HS-27A (cell line): ENCODE measurements around the gene CADM2.

Experiments used
- DNase-seq: peaks from one replicate; pipeline ENCODE4 v3.0.0-alpha.2; 2012; ENCODE audit warnings: low read depth, missing footprints

CADM2 gene

DNA sequence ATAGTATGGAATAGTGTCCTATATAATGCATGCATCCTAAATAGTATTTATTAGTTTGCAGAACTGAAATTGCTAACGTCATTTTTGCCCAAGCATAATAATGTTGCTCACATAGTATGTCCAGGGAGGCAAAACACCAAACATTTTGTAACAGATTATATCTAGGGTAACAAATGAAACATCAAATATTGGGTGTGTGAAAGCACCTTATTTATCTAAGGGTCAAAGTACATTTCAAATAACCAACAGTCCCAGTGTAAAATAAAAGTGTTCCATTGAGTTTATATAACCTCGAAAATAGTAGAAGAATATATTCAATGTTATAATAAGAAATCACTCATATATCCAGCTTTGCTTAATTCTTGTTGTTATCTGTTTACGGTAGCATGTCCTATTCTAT is 363.1 kb downstream of the CADM2 start:
- no peak for DNase-seq

DNA sequence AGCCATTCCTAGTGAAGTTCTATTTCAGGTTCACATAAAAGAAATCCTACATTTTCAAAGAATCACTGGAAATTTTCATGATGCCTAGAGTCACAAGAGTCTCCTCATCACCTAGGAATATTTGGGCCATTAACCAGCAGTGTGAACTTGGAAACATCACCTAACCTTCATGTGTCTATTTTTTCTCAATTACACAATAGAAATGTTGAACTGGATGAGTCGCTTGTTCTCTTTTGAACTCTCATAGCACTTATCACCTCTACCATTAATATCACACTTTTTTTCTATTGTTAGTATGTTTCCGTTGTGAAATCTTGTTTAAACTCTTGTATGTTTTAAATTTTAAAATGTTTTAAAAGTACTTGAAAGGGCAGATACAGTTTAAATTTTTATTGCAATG is 371.3 kb downstream of the CADM2 start:
- DNase-seq, result no peak

DNA sequence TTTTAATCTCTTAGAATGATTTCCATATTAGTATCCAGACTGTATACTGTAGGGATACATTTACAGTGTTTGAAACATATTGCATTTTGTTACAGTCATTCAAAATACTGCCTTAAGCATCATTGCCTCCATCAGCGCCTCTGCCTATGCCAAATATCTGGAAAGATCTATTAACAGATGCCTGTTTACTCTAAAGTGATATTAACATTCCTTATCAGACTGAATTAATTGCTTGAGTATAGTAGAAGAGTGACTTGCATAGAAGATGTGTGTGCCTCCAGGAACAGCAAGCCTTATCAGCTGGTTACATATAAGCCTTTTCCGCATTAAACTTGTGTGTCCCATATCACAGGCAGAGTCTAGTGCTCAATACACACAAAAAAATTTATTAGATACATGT is 379.1 kb downstream of the CADM2 start:
- no peak for DNase-seq

DNA sequence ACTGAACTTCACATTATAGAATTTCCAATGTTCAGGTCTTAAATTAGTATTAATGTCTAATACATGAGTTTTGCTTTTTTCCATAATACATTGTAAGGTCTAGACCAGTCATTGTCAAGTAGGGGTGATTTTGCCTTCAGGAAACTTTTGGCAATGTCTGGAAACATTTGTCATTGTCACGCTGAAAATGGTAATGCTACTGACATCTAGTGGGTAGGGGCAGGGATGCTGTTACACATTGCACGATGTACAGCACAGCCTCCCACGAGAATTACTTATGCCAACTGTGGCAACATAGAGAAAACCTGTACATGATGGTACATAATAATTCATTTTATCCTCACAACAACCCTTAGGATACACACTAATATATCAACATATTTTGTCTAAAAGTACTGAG is 384.1 kb downstream of the CADM2 start:
- DNase-seq, result no peak

GRCh38 chr3:85355572-85355971 is 396.8 kb downstream of the CADM2 start:
- DNase-seq, result no peak

DNA sequence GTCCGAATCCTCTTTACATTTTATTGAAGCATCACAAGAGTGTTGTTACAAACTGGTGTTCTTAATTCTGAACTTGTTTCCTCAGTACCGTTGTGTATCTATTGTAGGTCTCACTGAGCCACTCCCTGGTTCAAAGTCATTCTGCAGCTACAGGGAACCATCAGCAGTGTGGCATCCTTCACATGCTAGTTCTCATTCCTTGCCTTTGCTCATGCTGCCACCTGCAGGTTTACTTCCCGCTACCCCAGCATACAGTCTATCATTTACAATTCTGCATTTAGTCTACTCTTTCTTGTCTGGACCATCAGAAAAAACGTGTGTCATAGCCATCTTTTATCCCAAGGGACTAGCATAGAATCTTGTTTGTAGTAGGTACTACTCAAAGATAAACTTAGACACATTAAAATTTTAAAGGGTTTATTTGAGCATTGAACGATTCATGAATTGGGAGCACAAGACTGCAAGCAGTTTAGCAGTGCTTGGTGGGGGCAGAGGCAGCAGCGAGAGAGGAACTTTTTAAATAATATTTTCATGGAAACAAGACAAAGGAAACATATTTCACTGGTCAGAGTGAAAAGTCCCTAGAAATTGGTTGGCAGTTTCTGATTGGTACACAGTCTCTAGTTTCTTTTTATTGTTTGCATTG is 402.1 kb downstream of the CADM2 start:
- no peak for DNase-seq

DNA sequence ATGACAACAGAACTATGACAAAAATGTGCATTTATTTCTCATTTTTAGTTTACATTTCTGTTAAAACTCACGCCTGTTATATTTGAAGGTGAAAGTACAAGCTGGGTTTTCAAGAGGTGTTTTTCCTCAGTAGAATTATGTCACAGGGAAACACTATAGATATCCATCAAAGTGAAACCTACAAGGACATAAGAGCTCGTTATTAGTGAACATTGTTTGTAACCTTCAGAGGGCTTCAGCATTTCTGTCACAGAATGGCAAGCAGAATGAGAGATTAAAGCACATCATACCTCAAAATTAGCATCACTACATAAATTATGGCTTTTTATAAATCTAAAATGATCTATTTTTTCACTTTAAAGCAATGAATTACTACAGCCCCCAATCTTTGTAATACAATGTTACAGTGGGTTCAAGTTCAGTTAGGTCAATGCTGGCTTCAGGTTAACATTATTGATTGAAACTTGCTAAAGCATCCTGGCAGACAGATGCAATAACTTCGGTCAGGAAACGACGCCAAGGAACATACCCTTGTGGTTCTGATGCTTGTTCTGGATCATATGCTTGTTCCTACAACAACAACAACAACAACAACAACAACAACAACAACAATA is 405.6 kb downstream of the CADM2 start:
- DNase-seq, result no peak

GRCh38 chr3:85370341-85370740 is 411.6 kb downstream of the CADM2 start:
- no peak for DNase-seq

- DNase-seq, result no peak
These were observed 417.3 kb downstream of the CADM2 start for GRCh38 chr3:85376131-85376530.

- DNase-seq, result no peak
These were observed 418.3 kb downstream of the CADM2 start for GRCh38 chr3:85377115-85377514.

- DNase-seq, result no peak
These were observed 425.6 kb downstream of the CADM2 start for GRCh38 chr3:85384372-85384771.

DNA sequence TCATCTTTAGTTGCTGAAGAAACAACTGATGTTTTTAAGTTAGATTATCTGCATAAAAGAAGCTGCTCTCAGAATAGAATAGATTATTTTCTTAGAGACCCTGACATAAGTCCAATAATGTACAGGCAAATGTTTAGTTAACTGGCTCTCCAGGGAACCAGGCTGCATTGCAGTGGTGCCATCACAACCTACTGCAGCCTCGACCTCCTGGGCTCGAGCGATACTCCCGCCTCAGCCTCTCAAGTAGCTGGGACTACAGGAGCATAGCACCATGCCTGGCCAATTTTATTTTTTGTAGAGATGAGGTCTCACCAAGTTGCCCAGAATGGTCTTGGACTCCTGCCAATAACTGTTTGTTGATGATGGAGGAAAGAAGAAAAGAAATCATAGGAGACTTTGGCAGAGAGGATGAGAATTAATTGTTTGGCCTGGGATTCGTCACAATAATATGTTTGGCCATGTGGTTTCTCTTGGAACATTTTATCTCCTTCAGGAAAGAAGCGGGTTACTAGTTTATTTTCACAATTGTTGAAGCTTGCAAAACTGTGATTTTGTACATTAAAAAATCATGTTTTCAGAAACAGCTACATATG is 429.2 kb downstream of the CADM2 start:
- no peak for DNase-seq

- DNase-seq, result no peak
These were observed 435.6 kb downstream of the CADM2 start for GRCh38 chr3:85394424-85394823.

DNA sequence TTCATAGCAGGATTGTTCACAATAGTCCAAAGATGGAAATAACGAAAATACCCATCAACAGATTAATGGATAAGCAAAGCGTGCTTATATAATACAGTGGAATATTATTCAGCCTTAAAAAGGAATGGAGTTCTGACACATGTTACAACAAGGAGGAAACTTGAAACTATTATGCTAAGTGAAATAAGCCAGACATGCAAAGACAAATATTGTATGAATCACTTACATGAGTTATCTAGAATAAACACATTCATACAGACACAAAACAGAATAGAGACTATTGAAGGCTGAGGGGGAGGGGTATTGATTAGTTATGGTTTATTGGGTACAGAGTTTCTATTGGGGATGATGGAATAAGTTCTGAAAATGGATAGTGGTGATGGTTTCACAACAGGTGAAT is 438.6 kb downstream of the CADM2 start:
- no peak for DNase-seq

DNA sequence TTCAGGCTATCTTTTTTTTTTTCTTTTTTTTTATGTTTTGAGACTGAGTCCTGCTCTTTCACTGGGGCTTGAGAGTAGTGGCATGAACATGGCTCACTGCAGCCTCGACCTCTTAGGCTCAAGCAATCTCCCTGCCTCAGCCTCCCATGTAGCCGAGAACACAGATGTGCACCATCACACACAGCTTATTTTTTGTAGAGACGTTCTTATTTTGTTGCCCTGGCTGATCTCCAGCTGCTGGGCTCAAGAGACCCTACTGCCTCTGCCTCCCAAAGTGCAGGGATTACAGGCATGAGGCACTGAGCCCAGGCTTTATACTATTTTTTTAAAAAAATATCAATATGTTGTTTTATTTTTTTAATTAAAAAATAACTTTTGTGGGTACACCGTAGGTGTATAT is 467.3 kb downstream of the CADM2 start:
- no peak for DNase-seq

GRCh38 chr3:85427467-85427866 is 468.7 kb downstream of the CADM2 start:
- DNase-seq, result no peak

GRCh38 chr3:85432081-85432480 is 473.3 kb downstream of the CADM2 start:
- DNase-seq, result no peak

DNA sequence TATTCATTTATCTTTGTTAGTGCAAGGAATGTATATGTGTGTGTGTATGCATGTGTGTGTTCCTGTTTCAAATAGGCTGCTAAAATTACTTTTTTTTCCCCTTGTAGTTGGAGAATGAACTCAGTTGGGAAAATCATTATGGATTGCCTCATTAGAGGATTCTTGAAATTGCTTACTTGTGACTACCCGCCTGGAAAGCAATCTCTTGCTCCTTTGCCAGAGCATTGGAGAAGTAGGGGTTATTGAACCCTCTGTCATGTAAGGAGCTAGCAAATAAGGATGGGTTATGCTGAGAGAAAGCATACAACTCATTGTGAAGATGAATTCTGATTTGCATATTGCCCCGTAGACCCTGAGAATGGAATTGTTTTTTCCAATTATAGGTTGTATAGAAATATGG is 474.5 kb downstream of the CADM2 start:
- no peak for DNase-seq

DNA sequence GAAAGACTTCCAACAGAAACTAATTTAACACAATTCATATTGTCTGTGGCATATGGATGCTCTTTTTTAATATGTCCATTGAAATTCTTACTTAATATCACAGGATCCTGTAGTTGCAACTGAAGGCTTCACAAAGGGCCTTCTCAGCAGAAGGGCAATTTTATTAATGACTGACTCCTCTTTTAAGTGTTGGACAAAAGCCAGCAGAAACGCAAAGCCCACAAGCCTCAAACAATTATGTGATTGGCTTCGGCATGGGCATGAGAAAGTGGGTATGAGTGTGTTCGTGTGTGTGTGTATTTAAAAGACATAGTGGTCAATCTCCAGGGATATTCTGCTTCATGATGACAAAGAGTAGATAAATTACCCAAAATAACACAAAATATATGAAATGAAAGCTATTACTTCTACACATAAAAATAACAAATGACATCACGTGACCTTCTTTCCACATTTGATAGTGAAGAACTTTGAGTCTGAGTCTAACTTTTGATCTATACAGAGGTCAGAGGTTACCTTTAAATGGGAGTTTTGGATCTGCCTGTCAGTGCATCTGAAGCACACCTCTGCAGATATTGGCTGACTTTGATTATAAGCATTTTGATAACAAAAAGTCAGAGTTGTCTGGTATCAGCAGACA is 496.9 kb downstream of the CADM2 start:
- no peak for DNase-seq

DNA sequence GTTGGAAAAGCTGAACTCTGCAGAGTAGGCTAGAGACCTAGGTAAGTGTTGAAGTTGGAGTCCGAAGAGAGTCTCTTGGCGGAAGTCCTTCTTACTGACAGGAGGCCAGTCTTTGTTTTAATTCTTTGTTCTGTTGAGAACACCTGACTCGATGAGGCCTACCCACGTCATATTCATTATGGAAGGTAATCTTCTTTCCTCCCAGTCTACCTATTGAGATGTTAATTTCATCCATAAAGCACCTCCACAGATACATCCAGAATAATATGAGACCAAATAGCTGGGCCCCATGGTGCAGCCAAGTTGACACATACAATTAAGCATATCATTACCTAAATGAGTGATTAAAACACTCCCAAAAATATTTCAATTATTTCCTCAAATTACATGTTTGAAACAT is 515.5 kb downstream of the CADM2 start:
- no peak for DNase-seq

GRCh38 chr3:85475346-85475745 is 516.6 kb downstream of the CADM2 start:
- DNase-seq, result no peak

GRCh38 chr3:85476891-85477495 is 518.2 kb downstream of the CADM2 start:
- no peak for DNase-seq
